Neutrophil (primary cell): ENCODE results near the gene CEP68.
A peak's percentile ranks its signal among the peaks of the same experiment; 100 is the strongest.

Experiments
- H3K27ac ChIP-seq: fragments of 200-600 bp; sonication (generic); 2 replicates; pipeline ENCODE4 v1.5.1; 2016; ENCODE audit warnings: mild to moderate bottlenecking, moderate library complexity
- H3K27me3 ChIP-seq: fragments of 200-600 bp; sonication (generic); 2 replicates; pipeline ENCODE4 v1.6.0; 2016; ENCODE audit warnings: mild to moderate bottlenecking
- H3K36me3 ChIP-seq: fragments of 200-600 bp; sonication (generic); 2 replicates; pipeline ENCODE4 v1.5.1; 2017
- H3K4me1 ChIP-seq, 2 experiments: fragments of 200-600 bp in 1 of 2; sonication (generic) in 1 of 2; 1 replicate in 1 of 2; 2 replicates in 1 of 2; pipeline versions ENCODE4 v1.5.1 to v1.6.1; 2013 to 2016; ENCODE audit warnings: low read depth in 1 of 2, low read length in 1 of 2, mild to moderate bottlenecking in 1 of 2, moderate library complexity in 1 of 2; ENCODE audit not compliant: control insufficient read depth in 1 of 2, insufficient read depth in 1 of 2
- H3K4me3 ChIP-seq, 2 experiments: fragments of 200-600 bp in 1 of 2; sonication (generic) in 1 of 2; 1 replicate in 1 of 2; 2 replicates in 1 of 2; pipeline ENCODE4 v1.5.1; 2013 to 2016; ENCODE audit warnings: low read depth in 1 of 2, low read length in 1 of 2, mild to moderate bottlenecking in 1 of 2, moderate library complexity in 1 of 2
- H3K9me3 ChIP-seq: fragments of 200-600 bp; sonication (generic); 2 replicates; pipeline ENCODE4 v1.5.1; 2016
- CTCF ChIP-seq: fragments of 200-600 bp; sonication (generic); IDR thresholded peaks from 2 replicates; pipeline ENCODE4 v1.5.1; 2016; ENCODE audit warnings: antibody characterized with exemption

The CEP68 gene

GRCh38 chr2:65098741-65099140 lies 42.5 kb downstream of the CEP68 start:
- Histone ChIP-seq H3K4me1 (no peaks in the 10 kb centered on the region), H3K4me3 (no peak overlapping the region), H3K27me3 (no peaks in the 10 kb centered on the region), H3K9me3 (no peaks in the 10 kb centered on the region), H3K36me3 (peaks cover 78% of the 10 kb centered on the region), H3K27ac (peak overlapping the region; percentile 34)
- TF ChIP-seq CTCF, result no peak

GRCh38 chr2:65101071-65101470 lies 44.9 kb downstream of the CEP68 start:
- no peak for TF ChIP-seq CTCF
- Histone ChIP-seq H3K4me3 (no peak overlapping the region), H3K4me1 (no peaks in the 10 kb centered on the region), H3K27me3 (no peaks in the 10 kb centered on the region), H3K9me3 (no peaks in the 10 kb centered on the region), H3K36me3 (peaks cover 70% of the 10 kb centered on the region), H3K27ac (peak overlapping the region; percentile 24)

GRCh38 chr2:65103013-65103715 lies 46.9 kb downstream of the CEP68 start:
- peaks cover 60% of the 10 kb centered on the region for H3K36me3 ChIP-seq
- H3K4me3 ChIP-seq, result no peak overlapping the region
- H3K9me3 ChIP-seq, result no peaks in the 10 kb centered on the region
- no peaks in the 10 kb centered on the region for H3K27me3 ChIP-seq
- H3K27ac ChIP-seq, result no peak overlapping the region
- no peak for TF ChIP-seq CTCF
- H3K4me1 ChIP-seq, result no peaks in the 10 kb centered on the region

- H3K4me1 ChIP-seq, result peaks cover 0 to 3% of the 10 kb centered on the region in 2 experiments
- H3K27me3 ChIP-seq, result no peaks in the 10 kb centered on the region
- no peak overlapping the region for H3K4me3 ChIP-seq
- no peaks in the 10 kb centered on the region for H3K9me3 ChIP-seq
- peaks cover 28% of the 10 kb centered on the region for H3K36me3 ChIP-seq
- peak overlapping the region; percentile 40 for H3K27ac ChIP-seq
- no peak for TF ChIP-seq CTCF
These were observed 51.3 kb downstream of the CEP68 start for GRCh38 chr2:65107530-65107929.

GRCh38 chr2:65108780-65109179 lies 52.6 kb downstream of the CEP68 start:
- TF ChIP-seq CTCF, result no peak
- no peak overlapping the region for H3K4me3 ChIP-seq
- H3K9me3 ChIP-seq, result no peaks in the 10 kb centered on the region
- no peaks in the 10 kb centered on the region for H3K27me3 ChIP-seq
- H3K36me3 ChIP-seq, result peaks cover 15% of the 10 kb centered on the region
- H3K4me1 ChIP-seq, result peaks cover 0 to 7% of the 10 kb centered on the region in 2 experiments
- H3K27ac ChIP-seq, result no peak overlapping the region
